ENCODE measurements around the gene CACNA2D3.

Gene CACNA2D3

DNA sequence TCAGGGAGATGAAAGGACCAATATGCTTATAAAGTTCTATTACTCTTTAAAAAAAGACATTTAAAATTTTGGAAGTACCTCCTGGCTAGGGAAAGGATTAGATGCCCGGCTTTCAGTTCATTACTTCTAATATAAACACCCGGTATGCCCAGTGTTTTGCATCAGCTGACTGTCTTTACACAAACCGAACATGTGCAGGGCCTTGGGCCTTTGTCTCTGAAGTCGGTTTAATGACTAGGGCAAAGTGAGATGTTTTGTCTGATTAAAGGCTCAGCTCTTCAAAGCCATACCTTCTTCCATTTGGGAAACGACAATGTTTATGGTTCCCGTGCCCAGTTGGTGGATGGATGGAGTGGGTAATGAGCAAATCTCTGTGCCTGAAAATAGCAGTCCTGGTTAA lies 984.8 kb downstream of the CACNA2D3 start:
- TF ChIP-seq GATA2 (IDR thresholded peaks at IDR 0.05; ENCODE audit: low read depth, low read length): no peak
- no peak for TF ChIP-seq GATA3 (IDR thresholded peaks at IDR 0.05; ENCODE audit: low read depth, low read length)

DNA sequence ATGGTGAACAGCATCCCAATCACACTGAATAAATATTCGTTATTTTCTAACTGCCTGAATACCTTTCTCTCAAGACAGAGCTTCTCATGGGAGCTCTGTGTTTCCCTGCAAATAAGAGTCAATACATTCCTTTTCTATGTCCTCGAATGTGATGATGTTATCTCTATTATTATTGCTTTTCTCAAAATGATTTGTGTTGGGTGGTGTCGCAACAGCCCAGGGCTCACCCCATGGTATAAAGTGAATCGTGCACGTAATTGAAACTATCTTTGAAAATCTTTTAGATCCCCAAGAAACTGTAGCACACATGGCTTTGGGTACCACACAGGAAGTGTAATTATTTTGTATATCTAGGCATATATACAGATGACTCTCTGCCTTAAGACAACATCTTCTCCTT lies 996.1 kb downstream of the CACNA2D3 start:
- TF ChIP-seq GATA3 (IDR thresholded peaks at IDR 0.05; ENCODE audit: low read depth, low read length) (no peak), GATA2 (IDR thresholded peaks at IDR 0.05; ENCODE audit: low read depth, low read length) (no peak)

- TF ChIP-seq GATA2 (IDR thresholded peaks at IDR 0.05; ENCODE audit: low read depth, low read length): no peak
- no peak for TF ChIP-seq GATA3 (IDR thresholded peaks at IDR 0.05; ENCODE audit: low read depth, low read length)
Observed at GRCh38 chr3:55119268-55119667, 996.9 kb downstream of the CACNA2D3 start.

- TF ChIP-seq GATA2 (IDR thresholded peaks at IDR 0.05; ENCODE audit: low read depth, low read length): no peak
- TF ChIP-seq GATA3 (IDR thresholded peaks at IDR 0.05; ENCODE audit: low read depth, low read length): no peak
Observed at GRCh38 chr3:55122312-55122711, 1000.0 kb downstream of the CACNA2D3 start.
